Upper lobe of left lung (tissue), 4 donors: Measurements from ENCODE around the gene SPINT3.
"Not testable (repeated sequence)": the region's sequence is repeated elsewhere in the genome, so short reads cannot be mapped to it uniquely, and the experiment has no call there.

Experiments used
- CTCF ChIP-seq, 6 experiments: fragments of 450-650 bp in 4 of 6; fragments of 200-600 bp in 2 of 6; sonication (generic) in 2 of 6; IDR thresholded peaks; one replicate each; pipeline ENCODE4 v1.5.1; 2016 to 2019; ENCODE audit warnings: antibody characterized with exemption in 6 of 6
- POLR2A ChIP-seq, 4 donors: fragments of 450-650 bp; IDR thresholded peaks; one replicate each; pipeline ENCODE4 v1.5.1; 2016 to 2017; ENCODE audit warnings: antibody characterized with exemption in 4 of 4, mild to moderate bottlenecking in 2 of 4
- POLR2AphosphoS5 ChIP-seq, 2 donors: sonication (generic); formaldehyde crosslinking; IDR thresholded peaks; one replicate each; pipeline ENCODE4 v1.5.1; 2017; ENCODE audit warnings: antibody characterized with exemption in 2 of 2

GRCh38 chr20:45477530-45478148, 37.8 kb downstream of the SPINT3 start:
- TF ChIP-seq CTCF, POLR2AphosphoS5, POLR2A (IDR thresholded peaks at IDR 0.05): not testable (repeated sequence)
